Measurements from ENCODE around the gene L3MBTL4.
A peak's percentile ranks its signal among the peaks of the same experiment; 100 is the strongest.
"Not testable (repeated sequence)": the region's sequence is repeated elsewhere in the genome, so short reads cannot be mapped to it uniquely, and the experiment has no call there.

L3MBTL4 gene

GRCh38 chr18:6279308-6279707, 135.4 kb downstream of the L3MBTL4 start:
- H3K4me3 ChIP-seq (ENCODE audit: low read depth, low read length) = no peak overlapping the region
- TF ChIP-seq CTCF (IDR thresholded peaks at IDR 0.05; ENCODE audit: control insufficient read depth, extremely low read depth, insufficient read depth) = no peak
- DNase-seq (ENCODE audit: low read depth) = no peak

- DNase-seq (ENCODE audit: low read depth) = no peak
These were observed 141.3 kb downstream of the L3MBTL4 start for GRCh38 chr18:6273423-6273822.

GRCh38 chr18:6272144-6272543, 142.6 kb downstream of the L3MBTL4 start:
- H3K4me3 ChIP-seq (ENCODE audit: low read depth, low read length); DNase-seq (ENCODE audit: low read depth): not testable (repeated sequence)
- TF ChIP-seq CTCF (IDR thresholded peaks at IDR 0.05; ENCODE audit: control insufficient read depth, extremely low read depth, insufficient read depth) = peak; percentile 48

More at GRCh38 chr18:6273423-6273822, 141.3 kb downstream of the L3MBTL4 start:
- no peak overlapping the region for H3K4me3 ChIP-seq (ENCODE audit: low read depth, low read length)
- TF ChIP-seq CTCF (IDR thresholded peaks at IDR 0.05; ENCODE audit: control insufficient read depth, extremely low read depth, insufficient read depth) = no peak

GRCh38 chr18:6271585-6271984, 143.1 kb downstream of the L3MBTL4 start:
- TF ChIP-seq CTCF (IDR thresholded peaks at IDR 0.05; ENCODE audit: control insufficient read depth, extremely low read depth, insufficient read depth) = no peak
- no peak overlapping the region for H3K4me3 ChIP-seq (ENCODE audit: low read depth, low read length)
- no peak for DNase-seq (ENCODE audit: low read depth)

- H3K4me3 ChIP-seq (ENCODE audit: low read depth, low read length) = no peak overlapping the region
- DNase-seq (ENCODE audit: low read depth) = no peak
- TF ChIP-seq CTCF (IDR thresholded peaks at IDR 0.05; ENCODE audit: control insufficient read depth, extremely low read depth, insufficient read depth) = no peak
These were observed 143.9 kb downstream of the L3MBTL4 start for GRCh38 chr18:6270771-6271216.

- no peak overlapping the region for H3K4me3 ChIP-seq (ENCODE audit: low read depth, low read length)
- no peak for DNase-seq (ENCODE audit: low read depth)
- TF ChIP-seq CTCF (IDR thresholded peaks at IDR 0.05; ENCODE audit: control insufficient read depth, extremely low read depth, insufficient read depth) = no peak
These were observed 144.9 kb downstream of the L3MBTL4 start for GRCh38 chr18:6269660-6270332.

- no peak for TF ChIP-seq CTCF (IDR thresholded peaks at IDR 0.05; ENCODE audit: control insufficient read depth, extremely low read depth, insufficient read depth)
- DNase-seq (ENCODE audit: low read depth) = no peak
- H3K4me3 ChIP-seq (ENCODE audit: low read depth, low read length) = no peak overlapping the region
These were observed 148.5 kb downstream of the L3MBTL4 start for GRCh38 chr18:6266212-6266611.
